K562 (cell line): Measurements from ENCODE around the gene DMD. TPM values are rescaled to one million over a fixed set of nuclear protein-coding genes. Genes with fewer than 3 reads are reported as not detected.

Source experiments
- ATAC-seq: fragments of 200-7000 bp; cut with Tn5 transposase; 3 replicates; pipeline ENCODE4 v1.9.1; 2020; ENCODE audit warnings: moderate library complexity
- BruUV-seq: library from RNA; stranded (reverse); fragments of 400-500 nt; replicated peaks from 2 replicates; lab custom pipeline; 2021; lab: Mats Ljungman, UMichigan
- CTCF ChIA-PET: fragments of 300-600 bp; formaldehyde crosslinking; extraction: SDS; loops from one replicate; lab custom pipeline; 2021; ENCODE audit warnings: low intra/inter-chr PET ratio; lab: Yijun Ruan, JAX
- POLR2A ChIA-PET: fragments of 300-600, 350-650 bp; sonication (Branson Sonifier 250); formaldehyde crosslinking; extraction: SDS; loops from one replicate; lab custom pipeline; 2021; ENCODE audit warnings: antibody characterized with exemption, inconsistent platforms; lab: Yijun Ruan, JAX
- DNase-seq, 4 experiments: peaks; one replicate each; pipeline versions ENCODE4 v3.0.0 to v3.0.0-alpha.2; 2011 to 2018; ENCODE audit warnings: low spot score in 3 of 4, mixed read lengths in 3 of 4; ENCODE audit errors: extremely low read depth in 1 of 4
- FAIRE-seq: peaks from 2 replicates; lab custom pipeline; 2011; peaks lifted over from hg19 to GRCh38; lab: Jason Lieb, UNC
- H2AFZ ChIP-seq: 2 replicates; pipeline ENCODE4 v1.6.0; 2011; ENCODE audit warnings: low read depth, low read length, control low read depth, inconsistent platforms
- H3K27ac ChIP-seq: fragments of 200-600 bp; 3 replicates; pipeline ENCODE4 v1.8.0; 2011; ENCODE audit warnings: low read depth, mild to moderate bottlenecking, control low read depth, inconsistent platforms, low read length, moderate library complexity, mixed read lengths; ENCODE audit errors: extremely low read depth
- H3K27me3 ChIP-seq, 2 experiments: fragments of 300-600 bp in 1 of 2; 2 replicates in 1 of 2; 3 replicates in 1 of 2; pipeline versions ENCODE4 v1.6.0 to v1.8.0; 2011; ENCODE audit warnings: inconsistent platforms in 2 of 2, low read length in 2 of 2, mild to moderate bottlenecking in 1 of 2, mixed read lengths in 1 of 2, moderate library complexity in 1 of 2; ENCODE audit not compliant: control insufficient read depth in 2 of 2, insufficient read depth in 2 of 2
- H3K36me3 ChIP-seq: fragments of 300-600 bp; 3 replicates; pipeline ENCODE4 v1.8.0; 2011; ENCODE audit warnings: mild to moderate bottlenecking, low read length, inconsistent platforms; ENCODE audit not compliant: control insufficient read depth, insufficient read depth
- H3K4me1 ChIP-seq, 2 experiments: fragments of 200-600 bp in 1 of 2; replicated peaks in 1 of 2; 2 replicates in 1 of 2; 3 replicates in 1 of 2; pipeline versions ENCODE4 v1.5.1 to v1.8.0; 2011; ENCODE audit warnings: inconsistent platforms in 2 of 2, low read length in 2 of 2, mild to moderate bottlenecking in 1 of 2, mixed read lengths in 1 of 2, moderate library complexity in 1 of 2; ENCODE audit not compliant: control insufficient read depth in 2 of 2, insufficient read depth in 2 of 2
- H3K4me2 ChIP-seq: 2 replicates; pipeline ENCODE4 v1.6.1; 2011; ENCODE audit warnings: low read length, control low read depth, inconsistent platforms, mixed read lengths; ENCODE audit not compliant: insufficient read depth
- H3K4me3 ChIP-seq: fragments of 200-600 bp; sonication (generic), shearing (Covaris generic); 2 replicates; pipeline ENCODE4 v1.5.1; 2016; ENCODE audit warnings: control low read depth, inconsistent platforms
- H3K79me2 ChIP-seq: fragments of 200-600 bp; 3 replicates; pipeline ENCODE4 v1.8.0; 2011; ENCODE audit warnings: low read length, inconsistent platforms; ENCODE audit not compliant: control insufficient read depth, insufficient read depth
- H3K9ac ChIP-seq, 2 experiments: 2 replicates each; pipeline versions ENCODE4 v1.6.0 to v1.6.1; 2011; ENCODE audit warnings: low read depth in 2 of 2, low read length in 2 of 2, control low read depth in 1 of 2, inconsistent platforms in 1 of 2, mild to moderate bottlenecking in 1 of 2, mixed read lengths in 1 of 2; ENCODE audit not compliant: insufficient read depth in 1 of 2
- H3K9me1 ChIP-seq: one replicate; pipeline ENCODE4 v1.6.0; 2011; ENCODE audit warnings: inconsistent platforms, mild to moderate bottlenecking, low read length, moderate library complexity; ENCODE audit not compliant: control insufficient read depth, insufficient read depth
- H3K9me3 ChIP-seq: replicated peaks from 2 replicates; pipeline ENCODE4 v1.5.1; 2011; ENCODE audit warnings: low read depth, low read length, inconsistent platforms; ENCODE audit not compliant: control insufficient read depth, insufficient read depth
- H4K20me1 ChIP-seq: replicated peaks from 2 replicates; pipeline ENCODE4 v1.6.1; 2011; ENCODE audit warnings: low read length, inconsistent platforms, mixed read lengths; ENCODE audit not compliant: control insufficient read depth, insufficient read depth
- CBX1 ChIP-seq: sonication (generic); IDR thresholded peaks from 2 replicates; pipeline ENCODE4 v1.6.1; 2016; ENCODE audit warnings: antibody characterized with exemption, low read depth, mild to moderate bottlenecking
- EHMT2 ChIP-seq: fragments of 450-650 bp; IDR thresholded peaks from 2 replicates; pipeline ENCODE4 v1.6.1; 2018; ENCODE audit warnings: antibody characterized with exemption
- ESRRA ChIP-seq: fragments of 450-650 bp; IDR thresholded peaks from 2 replicates; pipeline ENCODE4 v1.6.1; 2014; ENCODE audit warnings: low read depth, mild to moderate bottlenecking, moderate library complexity, borderline replicate concordance
- ETV6 ChIP-seq, 3 experiments: fragments of 150-350 bp in 1 of 3; sonication (generic) in 1 of 3; formaldehyde crosslinking in 1 of 3; IDR thresholded peaks; 2 replicates each; pipeline versions ENCODE4 v1.6.1 to v1.8.0; 2014 to 2022; ENCODE audit warnings: borderline replicate concordance in 2 of 3, low read depth in 2 of 3, antibody characterized with exemption in 1 of 3, low read length in 1 of 3, mild to moderate bottlenecking in 1 of 3, missing genetic modification reagents in 1 of 3
- EWSR1 ChIP-seq: fragments of 450-650 bp; IDR thresholded peaks from 2 replicates; pipeline ENCODE4 v1.6.1; 2018; ENCODE audit warnings: borderline replicate concordance, mild to moderate bottlenecking, low read depth, moderate library complexity; ENCODE audit not compliant: partially characterized antibody
- GTF2E2 ChIP-seq: fragments of 200-800 bp; sonication (Bioruptor generic); IDR thresholded peaks from 2 replicates; pipeline ENCODE4 v1.6.1; 2016; ENCODE audit warnings: missing genetic modification characterization, missing compliant biosample characterization
- ILF3 ChIP-seq: fragments of 450-650 bp; IDR thresholded peaks from 2 replicates; pipeline ENCODE4 v1.6.1; 2018; ENCODE audit warnings: antibody characterized with exemption, mild to moderate bottlenecking, moderate library complexity, borderline replicate concordance
- SRF ChIP-seq, 2 experiments: fragments of 250-450, 450-650 bp in 1 of 2; sonication (Bioruptor Pico) in 1 of 2; sonication (generic) in 1 of 2; formaldehyde crosslinking; IDR thresholded peaks; 2 replicates each; pipeline versions ENCODE4 v1.5.0 to v1.5.1; 2020 to 2022; ENCODE audit warnings: mild to moderate bottlenecking in 1 of 2, missing genetic modification reagents in 1 of 2
- SRSF7 ChIP-seq: fragments of 200-400 bp; formaldehyde crosslinking; optimal IDR thresholded peaks from 2 replicates; pipeline ENCODE3; 2017; ENCODE audit warnings: mild to moderate bottlenecking, low read depth, low read length
- TAF9B ChIP-seq: fragments of 450-650 bp; IDR thresholded peaks from 2 replicates; pipeline ENCODE4 v1.6.1; 2018; ENCODE audit warnings: mild to moderate bottlenecking; ENCODE audit not compliant: partially characterized antibody
- TRIM24 ChIP-seq, 2 experiments: fragments of 450-650 bp; IDR thresholded peaks; 2 replicates each; pipeline ENCODE4 v1.6.1; 2016
- ZNF583 ChIP-seq: fragments of 250-450 bp; sonication (Bioruptor Pico); IDR thresholded peaks from 2 replicates; pipeline ENCODE4 v1.4.0; 2020
- ZNF77 ChIP-seq: fragments of 250-450 bp; sonication (Bioruptor Pico); IDR thresholded peaks from 2 replicates; pipeline ENCODE4 v1.5.0; 2020
- WGBS: fragments of 100-300 bp; shearing (Covaris generic); methylation state at CpG from one replicate; pipeline ENCODE4 v1.1.6; 2016; ENCODE audit warnings: low coverage, mixed read lengths; ENCODE audit not compliant: insufficient coverage; ENCODE audit errors: missing lambda C conversion rate; 5-methylcytosine and 5-hydroxymethylcytosine counted together
- in situ Hi-C: fragments of 300-500 bp; cut with MboI; formaldehyde crosslinking; loops from 4 replicates; pipeline ENCODE4 v1.15.0; 2018; ENCODE audit warnings: inconsistent platforms, mixed read lengths
- intact Hi-C: fragments of 100-400 bp; cut with micrococcal nuclease; formaldehyde crosslinking; loops from 2 replicates; pipeline ENCODE4 v1.14.2; 2022
- polyA plus RNA-seq, 8 experiments: library from polyadenylated mRNA; depleted of rRNA in 4 of 8; stranded (reverse) in 5 of 8; unstranded in 3 of 8; fragments of >200 nt; fragmentation: Nextera tagmentation in 2 of 8; fragmentation: Illumina TruSeq in 1 of 8; extraction: Ambion mirVana in 2 of 8; extraction: Trizol in 1 of 8; gene quantifications; 2 replicates each; pipeline versions ENCODE4 v1.2.1 to v1.2.3, GENCODE V29; 2011 to 2014; ENCODE audit warnings: inconsistent platforms in 1 of 8, missing spikeins in 1 of 8
- total RNA-seq, 7 experiments: library from RNA; depleted of rRNA in 6 of 7; stranded (reverse); fragments of >200 nt in 6 of 7; fragmentation: Illumina TruSeq in 2 of 7; extraction: Trizol in 2 of 7; gene quantifications; 2 replicates each; pipeline versions ENCODE4 v1.2.1 to v1.2.3, GENCODE V29; 2011 to 2021; ENCODE audit warnings: low replicate concordance in 1 of 7
- TF ChIP-seq, protein P1 (sequence below), 3 experiments: IDR thresholded peaks in 2 of 3; conservative IDR thresholded peaks in 1 of 3; 2 replicates each; pipeline ENCODE4 v1.5.1; 2011 to 2012; ENCODE audit warnings: low read length in 3 of 3, mild to moderate bottlenecking in 3 of 3, control low read depth in 2 of 3, improper control_type of control experiment in 1 of 3, inconsistent platforms in 1 of 3, low read depth in 1 of 3, mixed read lengths in 1 of 3, moderate library complexity in 1 of 3; ENCODE audit not compliant: insufficient read depth in 2 of 3
- TF ChIP-seq, protein P2 (sequence below): fragments of 450-650 bp; formaldehyde crosslinking; IDR thresholded peaks from 2 replicates; pipeline ENCODE4 v1.4.0; 2020; ENCODE audit warnings: mild to moderate bottlenecking

Gene DMD
- total and polyA plus RNA-seq, 9 of the 15 experiments (the other 6 are each of a cell fraction or from before 2014, with no cell fraction given) = 3.8 to 20.4 (median 11.4) TPM

DNA sequence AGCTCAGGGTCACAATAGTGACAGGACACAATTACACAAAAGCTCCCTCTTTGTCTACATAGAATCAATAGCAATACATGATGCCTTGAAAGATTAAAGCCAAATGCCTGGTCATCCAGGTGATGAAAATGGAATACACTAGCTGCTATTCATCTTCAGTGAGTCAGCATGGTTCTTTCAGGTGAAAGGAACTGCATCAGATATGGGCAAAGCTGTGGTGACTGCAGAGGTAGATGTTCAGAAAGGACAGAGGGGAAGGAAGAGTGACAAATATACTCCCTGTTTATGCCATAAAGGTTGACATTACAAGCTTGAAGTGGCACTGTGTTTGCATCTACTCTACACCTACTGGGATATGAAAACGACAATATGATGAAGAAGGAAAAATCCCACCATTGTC, 2119.5 kb downstream of the DMD start:
- FAIRE-seq = no peak
- no peak overlapping the region for H3K4me2 ChIP-seq

DNA sequence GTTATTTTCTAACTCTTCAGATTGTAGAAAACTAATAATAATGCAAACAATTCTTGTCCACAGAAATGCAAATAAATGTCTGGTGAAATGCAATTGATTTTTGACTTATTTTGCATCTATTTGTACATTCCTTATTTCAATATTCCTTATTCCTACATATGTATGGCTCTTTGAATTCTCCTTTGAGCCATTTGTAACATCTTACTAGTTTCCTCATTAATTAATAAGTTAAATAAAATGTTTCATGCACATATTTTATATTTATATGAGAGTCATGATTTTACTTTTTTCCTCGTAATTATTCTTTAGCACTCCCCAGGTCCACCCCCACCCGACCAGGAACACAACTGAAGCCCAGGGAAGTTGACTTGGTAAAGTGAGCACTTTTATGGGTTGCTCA, 2136.8 kb downstream of the DMD start:
- Histone ChIP-seq H2AFZ (no peak overlapping the region), H4K20me1 (no peaks in the 10 kb centered on the region), H3K4me1 (peaks cover 0 to 3% of the 10 kb centered on the region in 2 experiments; a peak in 1 of 5 replicates), H3K4me3 (no peak overlapping the region), H3K9ac (no peak overlapping the region), H3K4me2 (no peak overlapping the region), H3K27me3 (no peaks in the 10 kb centered on the region), H3K9me3 (no peaks in the 10 kb centered on the region), H3K79me2 (no peaks in the 10 kb centered on the region), H3K9me1 (no peaks in the 10 kb centered on the region), H3K36me3 (no peaks in the 10 kb centered on the region), H3K27ac (no peak overlapping the region)
- 0% methylated on average over 2 of the region's 2 CpGs for WGBS
- no peak for DNase-seq
- in situ Hi-C loops (no loop called here), intact Hi-C loops (no loop called here)
- no TSS peak for BruUV-seq
- POLR2A ChIA-PET = no interaction called here
- FAIRE-seq = no peak
- CTCF ChIA-PET = no interaction called here
- ATAC-seq = no peak
- TF ChIP-seq TRIM24 (IDR thresholded peaks at IDR 0.05) = no peak
- TF ChIP-seq, protein P1, sequence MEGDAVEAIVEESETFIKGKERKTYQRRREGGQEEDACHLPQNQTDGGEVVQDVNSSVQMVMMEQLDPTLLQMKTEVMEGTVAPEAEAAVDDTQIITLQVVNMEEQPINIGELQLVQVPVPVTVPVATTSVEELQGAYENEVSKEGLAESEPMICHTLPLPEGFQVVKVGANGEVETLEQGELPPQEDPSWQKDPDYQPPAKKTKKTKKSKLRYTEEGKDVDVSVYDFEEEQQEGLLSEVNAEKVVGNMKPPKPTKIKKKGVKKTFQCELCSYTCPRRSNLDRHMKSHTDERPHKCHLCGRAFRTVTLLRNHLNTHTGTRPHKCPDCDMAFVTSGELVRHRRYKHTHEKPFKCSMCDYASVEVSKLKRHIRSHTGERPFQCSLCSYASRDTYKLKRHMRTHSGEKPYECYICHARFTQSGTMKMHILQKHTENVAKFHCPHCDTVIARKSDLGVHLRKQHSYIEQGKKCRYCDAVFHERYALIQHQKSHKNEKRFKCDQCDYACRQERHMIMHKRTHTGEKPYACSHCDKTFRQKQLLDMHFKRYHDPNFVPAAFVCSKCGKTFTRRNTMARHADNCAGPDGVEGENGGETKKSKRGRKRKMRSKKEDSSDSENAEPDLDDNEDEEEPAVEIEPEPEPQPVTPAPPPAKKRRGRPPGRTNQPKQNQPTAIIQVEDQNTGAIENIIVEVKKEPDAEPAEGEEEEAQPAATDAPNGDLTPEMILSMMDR (IDR thresholded peaks at IDR 0.05 in 2 of 3, conservative IDR thresholded peaks at IDR 0.05 in 1 of 3; ENCODE audit: insufficient read depth in 2 of 3, low read depth in 1 of 3, low read length in 3 of 3) = no peak
- no peak for TF ChIP-seq CBX1
- no peak for TF ChIP-seq ZNF583 (CRISPR knock-in tag)
- TF ChIP-seq SRSF7 = no peak
- TF ChIP-seq EWSR1 = no peak
- TF ChIP-seq, protein P2, sequence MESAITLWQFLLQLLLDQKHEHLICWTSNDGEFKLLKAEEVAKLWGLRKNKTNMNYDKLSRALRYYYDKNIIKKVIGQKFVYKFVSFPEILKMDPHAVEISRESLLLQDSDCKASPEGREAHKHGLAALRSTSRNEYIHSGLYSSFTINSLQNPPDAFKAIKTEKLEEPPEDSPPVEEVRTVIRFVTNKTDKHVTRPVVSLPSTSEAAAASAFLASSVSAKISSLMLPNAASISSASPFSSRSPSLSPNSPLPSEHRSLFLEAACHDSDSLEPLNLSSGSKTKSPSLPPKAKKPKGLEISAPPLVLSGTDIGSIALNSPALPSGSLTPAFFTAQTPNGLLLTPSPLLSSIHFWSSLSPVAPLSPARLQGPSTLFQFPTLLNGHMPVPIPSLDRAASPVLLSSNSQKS = no peak
- no peak for TF ChIP-seq ETV6 (IDR thresholded peaks at IDR 0.05; ENCODE audit: borderline replicate concordance in 1 of 2, low read depth in 2 of 2, low read length in 1 of 2)
- no peak for TF ChIP-seq ETV6 (CRISPR knock-in tag; IDR thresholded peaks at IDR 0.05; ENCODE audit: borderline replicate concordance)
- no peak for TF ChIP-seq TAF9B
- TF ChIP-seq GTF2E2 (tag) = no peak
- no peak for TF ChIP-seq EHMT2
- no peak for TF ChIP-seq ESRRA
- TF ChIP-seq SRF (CRISPR knock-in tag; IDR thresholded peaks at IDR 0.05) = no peak
- no peak for TF ChIP-seq ZNF77 (CRISPR knock-in tag)

More for the DNA sequence above, 2119.5 kb downstream of the DMD start:
- intact Hi-C loops = no loop called here
- WGBS = 0% methylated on average over 1 of the region's 1 CpG
- DNase-seq = no peak
- ChIA-PET CTCF (no interaction called here), POLR2A (no interaction called here)
- in situ Hi-C loops = no loop called here
- no peaks in the 10 kb centered on the region; a peak in 2 of 5 replicates for H3K27me3 ChIP-seq
- H3K36me3 ChIP-seq = no peaks in the 10 kb centered on the region
- no peak overlapping the region for H3K9ac ChIP-seq
- no peak overlapping the region for H3K27ac ChIP-seq
- BruUV-seq = no TSS peak
- ATAC-seq = no peak
- no peaks in the 10 kb centered on the region for H3K9me3 ChIP-seq
- H3K79me2 ChIP-seq = no peaks in the 10 kb centered on the region
- H3K4me3 ChIP-seq = no peak overlapping the region
- H3K9me1 ChIP-seq = no peaks in the 10 kb centered on the region
- H3K4me1 ChIP-seq = no peaks in the 10 kb centered on the region
- no peak overlapping the region for H2AFZ ChIP-seq
- no peak for TF ChIP-seq ILF3
- TF ChIP-seq, all 486 proteins: peak for 0
- H4K20me1 ChIP-seq = no peaks in the 10 kb centered on the region
